WERI-Rb-1 (cell line): ENCODE measurements around the gene MYO7B.
A peak's percentile ranks its signal among the peaks of the same experiment; 100 is the strongest.

Source experiments
- DNase-seq: peaks from one replicate; pipeline ENCODE4 v3.0.0-alpha.2; 2020
- H3K27ac ChIP-seq: fragments of 250-450 bp; sonication (Bioruptor Pico); 2 replicates; pipeline ENCODE4 v1.5.1; 2020; ENCODE audit warnings: mild to moderate bottlenecking, moderate library complexity
- H3K27me3 ChIP-seq: fragments of 250-450 bp; sonication (Bioruptor Pico); 2 replicates; pipeline ENCODE4 v1.5.1; 2021; ENCODE audit warnings: mild to moderate bottlenecking, low read depth, moderate library complexity; ENCODE audit not compliant: insufficient read depth, severe bottlenecking
- H3K36me3 ChIP-seq: fragments of 250-450 bp; sonication (Bioruptor Pico); 2 replicates; pipeline ENCODE4 v1.5.1; 2020; ENCODE audit warnings: mild to moderate bottlenecking, moderate library complexity
- H3K4me3 ChIP-seq: 2 replicates; pipeline ENCODE4 v1.5.1; 2011; ENCODE audit warnings: low read depth, mild to moderate bottlenecking, control low read depth, low read length
- H3K9me3 ChIP-seq: fragments of 250-450 bp; sonication (Bioruptor Pico); 2 replicates; pipeline ENCODE4 v1.5.1; 2021; ENCODE audit warnings: mild to moderate bottlenecking, moderate library complexity; ENCODE audit not compliant: severe bottlenecking
- CTCF ChIP-seq: IDR thresholded peaks from 2 replicates; pipeline ENCODE4 v1.5.1; 2011; ENCODE audit warnings: low read depth, mild to moderate bottlenecking, control low read depth, inconsistent platforms, low read length

MYO7B gene

GRCh38 chr2:127638361-127639110 lies 103.1 kb downstream of the MYO7B start:
- Histone ChIP-seq H3K36me3 (no peaks in the 10 kb centered on the region), H3K27ac (no peak overlapping the region), H3K4me3 (no peak overlapping the region), H3K27me3 (no peaks in the 10 kb centered on the region), H3K9me3 (no peaks in the 10 kb centered on the region)
- DNase-seq, result no peak
- TF ChIP-seq CTCF, result no peak

GRCh38 chr2:127639111-127639474 lies 103.6 kb downstream of the MYO7B start:
- TF ChIP-seq CTCF, result no peak
- no peaks in the 10 kb centered on the region for H3K9me3 ChIP-seq
- H3K4me3 ChIP-seq, result no peak overlapping the region
- no peak for DNase-seq
- H3K36me3 ChIP-seq, result no peaks in the 10 kb centered on the region
- H3K27ac ChIP-seq, result no peak overlapping the region
- H3K27me3 ChIP-seq, result no peaks in the 10 kb centered on the region

DNA sequence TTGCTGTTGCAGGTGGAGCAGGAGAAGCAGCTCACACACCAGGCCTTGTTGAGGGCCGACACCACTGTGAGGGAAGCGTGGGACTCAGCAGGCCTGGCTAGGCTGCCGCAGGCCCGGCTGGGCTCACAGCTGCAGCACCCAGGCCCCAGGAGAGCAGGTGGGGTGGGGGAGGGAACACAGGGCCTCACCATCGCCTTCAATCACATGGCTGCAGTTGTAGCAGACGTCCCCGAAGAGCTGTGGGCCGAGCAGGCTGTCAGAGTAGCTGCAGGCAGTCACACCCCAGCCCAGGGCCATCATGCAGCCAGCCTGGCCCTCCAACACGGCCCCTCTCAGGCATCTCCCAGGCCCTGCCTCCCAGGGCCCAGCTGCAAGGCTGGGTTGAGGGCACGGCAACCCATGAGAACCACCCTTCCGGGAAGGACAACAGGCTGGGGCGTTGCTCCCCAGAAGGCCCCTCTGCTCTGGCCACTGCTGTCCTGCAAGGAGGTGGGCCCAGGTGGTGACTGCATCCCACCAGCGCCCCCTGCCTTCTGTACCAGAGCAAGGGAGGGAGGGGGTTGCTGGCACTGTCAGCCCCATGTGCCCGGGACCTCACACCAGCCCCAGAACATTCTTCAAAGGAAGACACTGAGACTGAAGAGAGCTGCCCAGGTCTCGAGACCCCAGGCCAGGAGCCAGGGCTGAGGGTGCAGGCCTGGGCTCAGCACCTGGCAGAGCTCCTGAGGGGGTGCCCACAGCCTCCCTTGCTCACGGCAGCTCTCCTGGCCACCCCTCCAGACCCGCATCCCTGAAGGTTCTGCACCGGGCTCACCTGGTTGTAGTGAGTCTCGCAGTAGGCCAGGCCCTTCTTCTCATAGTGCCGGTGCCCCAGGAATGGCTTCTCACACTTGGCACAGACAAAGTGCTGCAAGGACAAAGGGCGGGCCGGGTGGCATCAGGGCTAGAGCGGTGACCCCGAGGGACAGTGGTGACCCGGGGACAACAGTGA lies 104.9 kb downstream of the MYO7B start:
- peak; percentile 85 for TF ChIP-seq CTCF
- H3K4me3 ChIP-seq, result no peak overlapping the region
- no peaks in the 10 kb centered on the region for H3K36me3 ChIP-seq
- peak; percentile 80 for DNase-seq
- H3K27me3 ChIP-seq, result no peaks in the 10 kb centered on the region
- peak overlapping the region; percentile 85 for H3K27ac ChIP-seq
- H3K9me3 ChIP-seq, result no peaks in the 10 kb centered on the region

GRCh38 chr2:127641133-127641532 lies 105.7 kb downstream of the MYO7B start:
- no peak for TF ChIP-seq CTCF
- H3K4me3 ChIP-seq, result no peak overlapping the region
- no peaks in the 10 kb centered on the region for H3K9me3 ChIP-seq
- DNase-seq, result no peak
- no peaks in the 10 kb centered on the region for H3K27me3 ChIP-seq
- H3K36me3 ChIP-seq, result no peaks in the 10 kb centered on the region
- no peak overlapping the region for H3K27ac ChIP-seq

DNA sequence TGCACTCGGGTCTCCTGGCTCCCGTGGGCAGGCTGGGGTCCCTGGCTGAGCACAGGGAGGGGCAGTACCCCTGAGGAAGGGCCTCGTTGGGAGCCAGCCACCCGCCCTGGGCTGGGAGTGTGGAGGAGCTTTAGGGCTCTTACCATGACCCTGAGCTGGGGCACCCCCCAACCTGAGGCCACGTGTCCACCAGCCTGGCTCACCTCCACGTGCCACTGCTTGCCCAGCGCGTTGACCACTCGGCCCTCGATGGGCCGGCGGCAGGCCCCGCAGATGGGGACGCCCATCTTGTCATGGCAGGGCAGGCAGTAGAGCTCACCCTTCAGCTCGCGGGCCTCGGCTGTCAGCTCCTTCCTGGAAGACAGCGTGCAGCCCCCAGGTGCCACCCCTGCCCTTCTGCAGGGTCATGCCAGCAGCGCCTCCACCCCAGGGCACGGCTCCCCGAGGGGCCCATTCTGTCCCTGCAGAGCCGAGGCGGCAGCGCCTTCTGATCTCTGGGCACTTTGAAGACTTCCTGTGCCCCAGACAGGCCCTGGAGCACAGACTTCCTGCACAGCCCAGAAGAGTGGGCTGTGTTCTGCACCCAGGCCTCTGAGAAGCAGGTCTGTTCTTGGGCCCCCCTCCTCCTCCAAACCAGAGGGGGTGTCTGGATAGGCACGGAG lies 106.5 kb downstream of the MYO7B start:
- no peaks in the 10 kb centered on the region for H3K36me3 ChIP-seq
- no peak overlapping the region for H3K4me3 ChIP-seq
- DNase-seq, result no peak
- H3K27me3 ChIP-seq, result no peaks in the 10 kb centered on the region
- TF ChIP-seq CTCF, result no peak
- no peaks in the 10 kb centered on the region for H3K9me3 ChIP-seq
- no peak overlapping the region for H3K27ac ChIP-seq
